ENCODE results near the gene TBCE. TPM values are rescaled to one million over a fixed set of nuclear protein-coding genes. Genes with fewer than 3 reads are reported as not detected.

The TBCE gene
- total RNA-seq, 1 experiment from 2014 or later: 41.6 TPM

GRCh38 chr1:235427447-235427846 is 60.2 kb downstream of the TBCE start:
- Histone ChIP-seq H2AK5ac (ENCODE audit: insufficient read length, low read length) (no peak overlapping the region), H3K9me3 (ENCODE audit: control insufficient read depth, low read depth, low read length) (no peaks in the 10 kb centered on the region), H3K18ac (ENCODE audit: insufficient read length, low read depth, low read length) (no peak overlapping the region), H3K4ac (ENCODE audit: low read depth, low read length) (no peak overlapping the region), H3K23me2 (ENCODE audit: insufficient read length, low read depth, low read length, poor library complexity, severe bottlenecking) (no peaks in the 10 kb centered on the region), H2BK20ac (ENCODE audit: low read depth, low read length, poor library complexity, severe bottlenecking) (no peak overlapping the region), H3K14ac (ENCODE audit: insufficient read depth, low read length) (no peak overlapping the region), H2BK5ac (ENCODE audit: insufficient read length, low read length) (no peak overlapping the region), H3K27me3 (ENCODE audit: insufficient read depth, low read length) (no peaks in the 10 kb centered on the region), H3K79me1 (ENCODE audit: insufficient read depth, low read depth, low read length, poor library complexity, severe bottlenecking) (no peaks in the 10 kb centered on the region), H3K23ac (ENCODE audit: insufficient read length, low read depth, low read length) (no peak overlapping the region), H4K5ac (ENCODE audit: insufficient read length, low read depth, low read length) (no peak overlapping the region), H2AFZ (ENCODE audit: low read length) (no peak overlapping the region), H4K91ac (ENCODE audit: insufficient read length, low read depth, low read length) (no peak overlapping the region), H3K56ac (ENCODE audit: insufficient read length, low read depth, low read length) (no peak overlapping the region), H3K27ac (ENCODE audit: insufficient read length, low read depth, low read length) (no peak overlapping the region), H4K20me1 (ENCODE audit: control insufficient read depth, insufficient read depth, insufficient read length) (no peaks in the 10 kb centered on the region), H2BK15ac (ENCODE audit: low read depth, low read length) (no peak overlapping the region), H4K8ac (replicated peaks; ENCODE audit: insufficient read length, low read depth, low read length) (no peak overlapping the region), H2BK12ac (ENCODE audit: insufficient read length, low read depth, low read length) (no peak overlapping the region), H3K4me1 (ENCODE audit: insufficient read depth, low read length) (no peaks in the 10 kb centered on the region), H2BK120ac (ENCODE audit: low read depth, low read length, poor library complexity, severe bottlenecking) (no peak overlapping the region), H3K9ac (ENCODE audit: extremely low read depth, insufficient read length, low read length) (no peak overlapping the region), H3K79me2 (ENCODE audit: insufficient read depth, low read length) (no peaks in the 10 kb centered on the region; the same call in 1 of the 2 replicates), H3T11ph (ENCODE audit: low read length) (no peak overlapping the region), H3K4me2 (ENCODE audit: insufficient read depth, insufficient read length, low read length) (no peak overlapping the region)
- DNase-seq: no peak
- Mint-ChIP-seq H3K27me3 (ENCODE audit: low read depth) (no peaks in the 10 kb centered on the region), H3K9me3 (no peaks in the 10 kb centered on the region), H3K4me1 (peaks cover 12% of the 10 kb centered on the region in 2 experiments), H3K36me3 (ENCODE audit: insufficient read depth in 1 of 3, low read depth in 3 of 3) (peaks cover 1 to 14% (median 4%) of the 10 kb centered on the region in 3 experiments; a peak in 6 of 7 replicates), H3K4me3 (no peak overlapping the region), H3K27ac (no peak overlapping the region)
- WGBS (ENCODE audit: extremely low coverage, insufficient read length, low lambda C conversion rate): no CpG with 5 or more reads among the region's 4 CpGs
- no peak for TF ChIP-seq CTCF (conservative IDR thresholded peaks at IDR 0.05)
